Measurements from ENCODE around the gene LEAP2. TPM values are rescaled to one million over a fixed set of nuclear protein-coding genes. Genes with fewer than 3 reads are reported as not detected.
A peak's percentile ranks its signal among the peaks of the same experiment; 100 is the strongest.

LEAP2 gene
- total and polyA plus RNA-seq, 12 donors = 0.49 to 3.9 (median 0.92) TPM

DNA sequence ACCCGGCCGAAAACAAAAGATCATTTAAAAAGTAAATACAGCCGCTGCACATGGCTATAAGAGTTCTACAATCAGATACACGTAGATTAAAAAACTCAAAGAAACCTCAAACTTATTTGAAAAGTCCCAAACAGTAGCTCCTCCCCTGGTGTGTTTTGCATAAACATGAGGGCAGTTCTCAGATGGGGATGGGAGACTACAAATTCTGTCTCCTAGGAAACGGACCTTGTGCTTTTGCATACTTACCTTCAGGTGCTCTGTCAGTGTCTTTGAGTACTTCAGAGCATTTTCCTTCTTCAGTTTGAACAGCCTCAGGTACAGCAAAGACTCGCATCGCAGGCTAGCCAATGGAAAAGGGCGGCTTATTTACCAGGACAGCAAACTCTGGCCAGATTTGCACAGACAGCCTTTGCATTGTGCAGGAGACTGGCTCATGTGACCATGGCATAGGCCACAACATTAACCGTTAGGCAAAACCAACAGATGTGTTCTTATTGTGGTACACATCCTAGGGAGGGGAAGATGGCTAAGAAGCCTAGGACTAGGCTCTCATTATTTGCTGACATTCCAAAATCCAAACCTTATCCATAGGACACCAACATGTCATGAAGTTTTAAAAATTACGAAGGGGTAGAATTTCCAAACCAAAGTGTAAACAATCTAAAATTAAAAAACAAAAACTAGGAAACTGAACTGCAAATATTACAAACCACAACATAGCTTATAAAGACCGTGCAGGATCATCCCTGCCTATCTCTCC is 12.8 kb downstream of the LEAP2 start:
- peaks cover 0 to 9% (median 0%) of the 10 kb centered on the region in 9 donors for H3K4me1 ChIP-seq
- TF ChIP-seq, protein P1, sequence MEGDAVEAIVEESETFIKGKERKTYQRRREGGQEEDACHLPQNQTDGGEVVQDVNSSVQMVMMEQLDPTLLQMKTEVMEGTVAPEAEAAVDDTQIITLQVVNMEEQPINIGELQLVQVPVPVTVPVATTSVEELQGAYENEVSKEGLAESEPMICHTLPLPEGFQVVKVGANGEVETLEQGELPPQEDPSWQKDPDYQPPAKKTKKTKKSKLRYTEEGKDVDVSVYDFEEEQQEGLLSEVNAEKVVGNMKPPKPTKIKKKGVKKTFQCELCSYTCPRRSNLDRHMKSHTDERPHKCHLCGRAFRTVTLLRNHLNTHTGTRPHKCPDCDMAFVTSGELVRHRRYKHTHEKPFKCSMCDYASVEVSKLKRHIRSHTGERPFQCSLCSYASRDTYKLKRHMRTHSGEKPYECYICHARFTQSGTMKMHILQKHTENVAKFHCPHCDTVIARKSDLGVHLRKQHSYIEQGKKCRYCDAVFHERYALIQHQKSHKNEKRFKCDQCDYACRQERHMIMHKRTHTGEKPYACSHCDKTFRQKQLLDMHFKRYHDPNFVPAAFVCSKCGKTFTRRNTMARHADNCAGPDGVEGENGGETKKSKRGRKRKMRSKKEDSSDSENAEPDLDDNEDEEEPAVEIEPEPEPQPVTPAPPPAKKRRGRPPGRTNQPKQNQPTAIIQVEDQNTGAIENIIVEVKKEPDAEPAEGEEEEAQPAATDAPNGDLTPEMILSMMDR (IDR thresholded peaks at IDR 0.05) = no peak
- H3K9me3 ChIP-seq = no peaks in the 10 kb centered on the region
- intact Hi-C loops (cut with DNase I) = loop anchor here in 2 of 10 donors (5.0 to 10.0 kb wide), 3 partner anchors 131 to 501 kb away; no protein-coding TSS in a partner anchor
- H3K36me3 ChIP-seq = peaks cover 0 to 100% (median 69%) of the 10 kb centered on the region in 9 donors
- WGBS, 2 donors = 93 to 96% methylated on average over 11 of the region's 11 CpGs
- H3K4me3 ChIP-seq = no peak overlapping the region
- no peak for DNase-seq
- H3K27me3 ChIP-seq = no peaks in the 10 kb centered on the region
- no peak overlapping the region for H3K27ac ChIP-seq
- ATAC-seq = no peak

DNA sequence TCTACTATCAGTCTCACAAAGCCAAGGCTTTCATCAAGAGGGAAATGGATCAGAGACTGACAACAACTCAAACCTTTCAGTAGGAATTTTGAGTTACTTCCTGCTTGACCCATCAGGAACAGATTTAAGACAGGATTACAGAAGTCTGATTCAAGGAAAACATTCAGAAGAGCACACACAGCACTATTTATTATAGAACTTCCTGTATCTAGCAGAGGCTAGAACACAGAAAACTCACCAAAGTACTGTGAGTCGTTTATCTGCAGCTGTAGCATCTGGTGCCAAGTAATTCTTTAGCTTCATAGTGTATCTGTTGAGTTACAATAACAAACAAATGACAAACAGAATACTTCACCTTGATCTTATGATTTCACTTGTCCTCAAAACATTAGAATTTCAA is 13.8 kb downstream of the LEAP2 start:
- Histone ChIP-seq H3K4me3 (no peak overlapping the region), H3K27me3 (no peaks in the 10 kb centered on the region), H3K27ac (no peak overlapping the region), H3K36me3 (peaks cover 0 to 100% (median 77%) of the 10 kb centered on the region in 9 donors), H3K9me3 (no peaks in the 10 kb centered on the region), H3K4me1 (peaks cover 0 to 9% (median 0%) of the 10 kb centered on the region in 9 donors)
- WGBS, 2 donors = 10 to 38% methylated on average over 1 of the region's 1 CpG
- DNase-seq (no peak), ATAC-seq (peak in 1 of 8 donors; percentile 46)
- intact Hi-C loops (cut with DNase I) = loop anchor here in 2 of 10 donors (5.0 to 10.0 kb wide), 3 partner anchors 132 to 502 kb away; no protein-coding TSS in a partner anchor
- TF ChIP-seq, protein P1 (IDR thresholded peaks at IDR 0.05) = no peak

DNA sequence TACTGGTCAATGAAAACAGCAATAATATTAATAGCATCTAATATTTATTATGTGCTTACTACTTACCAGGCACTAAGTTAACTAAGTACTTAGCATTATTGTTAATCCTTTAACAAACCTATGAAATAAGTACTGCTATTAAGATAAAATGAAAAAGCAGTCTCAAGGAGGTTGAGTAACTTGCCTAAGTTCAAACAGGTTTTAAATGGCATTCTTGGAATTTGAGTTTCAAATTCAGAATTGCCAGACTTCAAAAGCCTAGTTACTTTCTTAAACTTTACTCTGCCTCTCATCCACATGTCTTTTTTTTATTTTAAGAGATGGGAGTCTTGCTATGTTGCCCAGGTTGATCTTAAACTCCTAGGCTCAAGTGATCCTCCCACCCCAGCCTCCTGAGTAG is 16.0 kb downstream of the LEAP2 start:
- TF ChIP-seq, protein P1 (IDR thresholded peaks at IDR 0.05) = no peak
- peaks cover 0 to 100% (median 80%) of the 10 kb centered on the region in 9 donors for H3K36me3 ChIP-seq
- H3K4me1 ChIP-seq = peaks cover 0 to 8% (median 0%) of the 10 kb centered on the region in 9 donors
- no peak overlapping the region for H3K4me3 ChIP-seq
- no peak for ATAC-seq
- no peaks in the 10 kb centered on the region for H3K27me3 ChIP-seq
- H3K9me3 ChIP-seq = no peaks in the 10 kb centered on the region
- intact Hi-C loops (cut with DNase I) = loop anchor here in 2 of 10 donors (5.0 to 10.0 kb wide), 3 partner anchors 135 to 505 kb away; no protein-coding TSS in a partner anchor
- DNase-seq = no peak
- no peak overlapping the region for H3K27ac ChIP-seq

DNA sequence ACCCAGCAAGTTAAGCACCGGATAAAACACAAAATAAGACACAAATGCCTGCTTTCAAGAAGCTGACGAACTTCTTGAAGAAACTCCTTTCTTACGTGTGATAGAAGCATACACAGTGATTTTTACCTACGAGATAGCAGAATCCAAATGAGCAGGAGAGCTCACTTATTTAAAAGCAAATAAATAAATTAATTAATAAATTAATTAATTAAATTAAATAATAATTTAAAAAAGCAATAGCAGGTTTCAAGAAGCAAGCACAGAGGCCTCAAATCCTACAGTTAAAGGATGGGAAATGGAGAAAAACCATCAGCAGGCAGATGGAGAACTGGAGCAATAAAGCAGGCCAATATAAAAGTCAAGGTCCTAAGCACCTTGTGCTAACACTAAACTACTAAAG is 17.3 kb downstream of the LEAP2 start:
- no peak overlapping the region for H3K4me3 ChIP-seq
- H3K9me3 ChIP-seq = no peaks in the 10 kb centered on the region
- H3K36me3 ChIP-seq = peaks cover 0 to 100% (median 81%) of the 10 kb centered on the region in 9 donors
- WGBS, 2 donors = 93 to 96% methylated on average over 4 of the region's 4 CpGs
- ATAC-seq (no peak), DNase-seq (no peak)
- TF ChIP-seq, protein P1 (IDR thresholded peaks at IDR 0.05) = no peak
- peaks cover 0 to 19% (median 5%) of the 10 kb centered on the region in 9 donors for H3K4me1 ChIP-seq
- no peaks in the 10 kb centered on the region for H3K27me3 ChIP-seq
- intact Hi-C loops (cut with DNase I) = no loop called here
- H3K27ac ChIP-seq = no peak overlapping the region
